Fibroblast of peridontal ligament (primary cell): ENCODE data around the gene KRTAP10-9.
"Not testable (repeated sequence)": the region's sequence is repeated elsewhere in the genome, so short reads cannot be mapped to it uniquely, and the experiment has no call there.

Source experiments
- DNase-seq: peaks from one replicate; pipeline ENCODE4 v3.0.0-alpha.2; 2010; ENCODE audit errors: extremely low read depth

Gene KRTAP10-9, protein sequence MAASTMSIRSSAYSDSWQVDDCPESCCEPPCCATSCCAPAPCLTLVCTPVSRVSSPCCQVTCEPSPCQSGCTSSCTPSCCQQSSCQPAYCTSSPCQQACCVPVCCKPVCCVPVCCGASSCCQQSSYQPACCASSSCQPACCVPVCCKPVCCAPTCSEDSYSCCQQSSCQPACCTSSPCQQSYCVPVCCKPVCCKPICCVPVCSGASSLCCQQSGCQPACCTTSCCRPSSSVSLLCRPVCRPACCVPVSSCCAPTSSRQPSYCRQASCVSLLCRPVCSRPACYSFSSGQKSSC

DNA sequence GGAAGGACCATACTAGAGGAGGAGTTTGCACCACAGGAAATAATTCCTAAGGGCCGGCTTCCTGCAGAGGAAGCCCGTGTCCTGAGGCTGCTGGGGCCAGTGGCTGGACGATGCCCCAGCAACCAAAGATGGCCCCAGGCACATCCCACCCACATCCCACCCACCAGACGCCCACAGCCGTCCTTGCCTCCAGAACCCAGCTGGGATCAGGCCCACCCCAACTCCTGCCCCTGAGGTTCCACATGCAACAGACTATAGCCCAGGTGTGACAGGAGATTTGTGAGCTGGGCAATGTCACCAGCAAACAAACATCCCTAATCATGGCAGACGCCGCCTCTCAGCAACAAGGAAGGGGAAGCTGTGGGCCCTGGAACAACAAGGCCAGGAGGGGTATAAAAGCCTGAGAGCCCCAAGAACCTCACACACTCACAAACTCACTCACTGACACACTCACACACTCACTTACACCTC is at the start of gene KRTAP10-9:
KRTAP10-9 (plus strand) TSS at position 421 of the 471 bp plus-strand sequence. CDS start 79 bp downstream, outside the sequence.
- DNase-seq, result no peak

DNA sequence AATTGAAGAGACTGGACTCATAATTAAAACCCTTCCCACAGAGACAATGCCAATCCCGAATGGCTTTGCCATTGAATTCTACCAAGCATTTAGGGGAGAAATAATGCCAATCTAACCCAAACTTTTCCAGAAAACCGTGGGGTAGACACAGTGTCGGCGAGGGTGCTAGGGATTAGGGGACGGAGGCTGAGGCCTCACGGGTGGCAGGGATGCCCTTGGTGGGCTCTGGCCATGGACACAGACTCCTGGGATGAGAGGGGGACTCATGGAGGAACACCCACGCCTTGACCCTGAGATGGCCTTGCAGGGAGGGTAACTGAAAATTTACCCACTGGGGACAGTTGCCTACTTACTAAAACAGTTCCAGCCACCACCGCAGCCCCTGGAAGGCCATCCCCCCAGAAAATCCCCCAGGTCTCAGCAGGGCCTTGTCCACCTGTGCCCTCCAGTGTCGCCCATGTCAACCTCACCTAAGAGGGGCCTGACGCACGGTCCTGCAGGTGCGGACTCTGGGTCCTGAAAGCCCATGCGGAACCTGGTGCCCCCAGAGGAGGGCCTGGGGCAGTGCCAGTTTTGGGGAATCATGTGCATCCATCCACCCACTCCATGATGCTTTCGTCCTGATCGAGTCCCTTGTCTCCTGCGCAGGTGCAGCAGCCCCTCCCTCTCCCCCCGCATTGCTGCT is 48.4 kb upstream of the KRTAP10-9 start:
- DNase-seq, result no peak

DNA sequence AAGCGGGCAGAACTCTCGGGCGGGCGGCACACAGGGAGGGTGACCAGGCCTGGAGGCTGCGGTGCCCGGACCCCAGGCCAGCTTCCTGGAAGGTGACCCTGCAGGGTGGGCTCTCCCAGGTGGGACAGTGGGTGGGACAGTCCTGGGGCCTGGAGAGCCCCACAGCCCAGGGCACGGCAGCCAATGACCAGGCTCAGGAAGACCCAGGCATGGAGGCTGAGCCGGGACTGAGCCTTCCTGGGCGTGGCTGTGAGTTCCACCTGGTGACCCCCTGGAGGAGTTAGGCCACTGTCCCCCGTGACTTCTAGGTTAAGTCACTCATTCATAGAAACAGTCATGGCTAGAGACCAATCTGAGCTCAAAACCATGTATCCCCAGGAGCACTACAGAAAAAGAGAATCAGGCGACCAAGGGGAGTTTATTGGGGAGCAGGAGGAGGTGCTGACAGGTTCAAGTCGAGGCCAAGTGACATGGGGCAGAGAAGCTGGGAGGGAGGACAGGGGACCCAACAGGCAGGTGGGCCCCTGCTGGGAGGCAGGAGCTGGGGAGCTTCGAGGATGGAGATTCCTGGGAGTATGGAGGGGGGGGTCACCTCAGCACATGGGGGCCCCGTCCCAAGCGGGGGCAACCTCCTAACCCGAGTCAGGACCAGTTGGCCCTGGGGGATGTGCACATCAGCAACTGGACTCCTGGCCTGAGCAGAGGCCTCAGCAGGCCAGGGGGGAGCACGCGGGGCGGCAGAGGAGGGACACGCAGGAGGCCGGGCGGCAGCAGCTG is 47.6 kb upstream of the KRTAP10-9 start:
- no peak for DNase-seq

DNA sequence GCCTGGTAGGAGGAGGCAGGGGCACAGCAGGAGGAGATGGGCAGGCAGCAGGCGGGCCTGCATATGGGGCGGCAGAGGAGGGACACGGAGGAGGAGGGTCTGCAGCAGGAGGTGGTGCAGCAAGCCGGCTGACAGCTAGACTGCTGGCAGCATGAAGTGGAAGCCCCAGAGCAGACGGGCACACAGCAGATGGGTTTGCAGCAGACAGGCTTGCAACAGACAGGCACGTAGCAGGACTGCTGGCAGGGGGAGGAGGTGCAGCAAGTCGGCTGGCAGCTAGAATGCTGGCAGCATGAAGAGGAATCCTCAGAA is 47.1 kb upstream of the KRTAP10-9 start:
- DNase-seq, result no peak

DNA sequence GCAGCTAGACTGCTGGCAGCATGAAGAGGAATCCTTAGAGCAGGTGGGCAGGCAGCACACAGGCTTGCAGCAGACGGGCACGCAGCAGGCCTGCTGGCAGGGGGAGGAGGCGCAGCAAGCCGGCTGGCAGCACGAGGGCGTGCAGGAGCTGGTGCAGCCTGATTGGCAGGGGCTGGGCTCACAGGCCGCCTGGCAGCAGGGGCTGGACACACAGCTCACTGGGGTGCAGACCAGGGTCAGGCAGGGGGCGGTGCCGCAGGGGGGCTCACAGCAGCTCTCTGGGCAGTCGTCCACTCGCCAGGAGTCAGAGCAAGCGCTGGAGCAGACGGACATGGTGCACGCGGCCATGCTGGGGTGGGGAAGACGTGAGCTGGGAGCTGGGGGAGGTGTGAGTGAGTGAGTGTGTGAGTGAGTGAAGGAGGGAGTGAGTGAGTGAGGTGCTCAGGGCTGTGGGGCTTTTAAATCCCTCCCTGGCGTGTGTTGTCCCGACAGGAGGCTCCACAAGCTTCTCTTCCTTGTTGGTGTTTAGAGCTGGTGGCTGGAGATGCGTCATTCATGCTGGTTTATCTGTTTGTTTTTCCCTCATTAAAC is 46.6 kb upstream of the KRTAP10-9 start, which contains the start of gene KRTAP10-5:
KRTAP10-5 (minus strand) TSS at position 374 of the 591 bp plus-strand sequence; CDS start at position 348, 26 bp downstream.
- DNase-seq, result not testable (repeated sequence)

DNA sequence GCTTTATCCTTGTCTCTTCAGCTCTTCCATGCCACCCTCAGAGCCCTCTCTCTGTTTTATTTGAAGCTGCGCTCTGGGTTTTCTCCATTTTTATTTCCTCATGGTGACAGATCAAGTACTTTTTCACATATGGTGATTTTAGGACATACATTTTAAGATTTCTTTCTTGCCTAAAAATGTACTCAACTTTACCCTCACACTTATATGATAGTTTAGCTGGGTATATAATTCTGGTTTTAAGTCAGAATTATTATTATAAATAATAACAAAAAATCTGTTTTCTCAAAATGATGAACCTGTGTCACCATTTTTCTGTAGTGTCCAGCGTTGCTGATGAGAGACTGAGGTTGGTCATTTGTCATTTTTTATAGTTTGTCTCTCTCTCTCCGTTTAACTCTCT is 45.7 kb upstream of the KRTAP10-9 start:
- no peak for DNase-seq

DNA sequence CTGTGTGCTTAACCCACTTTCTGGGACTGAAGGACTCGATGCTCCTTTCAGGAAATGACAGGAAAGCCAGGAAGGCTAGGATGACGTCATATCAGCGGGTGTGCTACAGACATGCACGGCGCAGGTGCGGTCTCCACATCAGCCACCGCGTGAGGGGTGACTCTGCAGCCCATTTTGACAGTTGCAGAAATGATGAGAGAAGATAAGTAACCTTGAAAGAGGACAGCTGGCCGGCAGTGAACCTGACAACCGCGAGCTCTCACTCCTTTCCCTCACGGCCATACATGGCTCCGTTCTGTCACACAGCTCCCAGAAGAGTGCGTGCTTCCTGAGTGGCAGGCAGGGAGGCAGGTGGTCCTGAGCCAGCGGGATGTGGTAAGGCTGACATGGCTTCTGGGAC is 44.8 kb upstream of the KRTAP10-9 start:
- DNase-seq, result no peak

DNA sequence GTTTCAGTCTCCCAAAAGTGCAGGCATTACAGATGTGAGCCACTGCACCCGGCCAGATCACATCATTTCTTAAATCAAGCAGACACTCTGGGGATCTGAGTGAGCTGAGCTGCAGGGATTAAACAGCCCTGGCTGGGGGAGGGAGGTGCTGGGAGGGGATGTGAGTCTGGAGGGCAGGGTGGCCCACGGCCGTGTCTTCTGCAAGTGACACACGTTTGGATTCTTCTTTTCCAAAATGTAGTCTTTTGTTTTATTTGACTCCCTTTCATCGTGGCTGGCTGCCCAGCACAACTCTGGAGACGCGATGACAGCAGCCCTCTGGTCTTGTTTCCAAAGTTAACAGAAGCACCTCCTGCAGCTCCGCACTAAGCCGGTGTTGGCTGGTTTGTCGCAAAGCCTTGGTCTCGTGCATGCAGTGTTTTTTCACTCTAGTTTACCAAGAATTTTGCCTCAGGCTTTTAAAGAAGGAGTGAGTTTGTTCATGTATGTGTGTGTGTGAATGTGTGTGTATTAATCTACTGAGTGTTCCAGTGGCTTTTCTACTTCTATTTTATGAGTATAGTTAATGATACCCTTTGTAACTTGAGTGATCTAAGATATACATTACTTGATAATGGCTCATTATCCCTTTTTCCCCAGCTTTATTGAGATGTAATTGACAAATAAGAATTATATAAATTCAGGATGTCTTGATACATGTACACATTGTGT is 43.6 kb upstream of the KRTAP10-9 start:
- DNase-seq, result no peak

DNA sequence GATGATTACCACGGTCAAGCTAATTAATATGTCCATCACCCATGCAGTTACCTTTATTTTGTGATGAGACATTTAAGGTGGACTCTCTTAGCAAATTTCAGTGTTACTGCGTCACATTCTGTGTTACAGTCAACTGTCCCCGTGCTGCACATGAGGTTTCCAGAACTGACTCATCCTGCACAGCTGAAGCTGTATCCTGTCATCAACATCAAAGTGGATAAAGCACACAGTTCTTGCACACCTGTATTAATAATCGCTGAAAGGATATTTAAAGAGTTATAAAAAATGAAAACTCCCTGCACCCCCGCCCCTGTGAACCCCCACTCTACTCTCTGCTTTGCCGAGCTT is 43.1 kb upstream of the KRTAP10-9 start:
- DNase-seq, result no peak

DNA sequence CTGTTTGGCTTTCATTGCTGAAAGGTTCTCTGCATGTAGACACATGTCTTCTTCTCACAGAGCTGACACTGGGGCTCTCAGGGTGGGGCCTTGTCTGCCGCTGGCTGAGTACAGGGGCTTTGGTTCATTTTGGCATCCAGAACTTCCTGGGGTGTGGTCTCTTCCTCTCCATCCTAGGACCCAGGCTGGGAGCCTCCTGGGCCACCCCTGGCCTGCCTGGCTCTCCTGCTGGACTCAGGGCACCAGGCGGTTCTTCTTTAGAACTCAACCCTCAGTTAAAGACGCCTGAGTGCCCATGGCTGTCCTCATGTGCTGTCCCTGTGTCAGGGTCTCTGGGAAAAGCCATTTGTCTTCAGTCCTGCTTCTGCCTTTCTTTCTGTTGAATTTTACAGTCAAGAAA is 41.0 kb upstream of the KRTAP10-9 start:
- no peak for DNase-seq

DNA sequence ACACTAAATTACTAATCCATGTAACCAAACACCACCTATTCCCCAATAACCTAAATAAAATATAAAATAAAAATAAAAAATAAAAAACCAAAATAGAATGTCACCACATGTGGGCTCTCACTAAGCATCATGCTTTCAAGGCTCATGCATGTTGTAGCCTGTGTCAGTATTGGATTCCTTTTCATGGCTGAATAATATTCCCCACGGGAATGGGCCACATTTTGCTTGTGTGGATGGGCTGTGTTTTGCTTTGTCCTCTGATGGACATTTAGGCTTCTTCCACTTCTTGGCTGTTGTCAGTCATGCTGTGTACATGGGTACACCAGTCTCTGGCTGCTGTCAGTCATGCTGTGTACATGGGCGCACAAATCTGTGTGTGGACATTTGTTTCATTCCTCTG is 37.8 kb upstream of the KRTAP10-9 start:
- DNase-seq, result no peak

DNA sequence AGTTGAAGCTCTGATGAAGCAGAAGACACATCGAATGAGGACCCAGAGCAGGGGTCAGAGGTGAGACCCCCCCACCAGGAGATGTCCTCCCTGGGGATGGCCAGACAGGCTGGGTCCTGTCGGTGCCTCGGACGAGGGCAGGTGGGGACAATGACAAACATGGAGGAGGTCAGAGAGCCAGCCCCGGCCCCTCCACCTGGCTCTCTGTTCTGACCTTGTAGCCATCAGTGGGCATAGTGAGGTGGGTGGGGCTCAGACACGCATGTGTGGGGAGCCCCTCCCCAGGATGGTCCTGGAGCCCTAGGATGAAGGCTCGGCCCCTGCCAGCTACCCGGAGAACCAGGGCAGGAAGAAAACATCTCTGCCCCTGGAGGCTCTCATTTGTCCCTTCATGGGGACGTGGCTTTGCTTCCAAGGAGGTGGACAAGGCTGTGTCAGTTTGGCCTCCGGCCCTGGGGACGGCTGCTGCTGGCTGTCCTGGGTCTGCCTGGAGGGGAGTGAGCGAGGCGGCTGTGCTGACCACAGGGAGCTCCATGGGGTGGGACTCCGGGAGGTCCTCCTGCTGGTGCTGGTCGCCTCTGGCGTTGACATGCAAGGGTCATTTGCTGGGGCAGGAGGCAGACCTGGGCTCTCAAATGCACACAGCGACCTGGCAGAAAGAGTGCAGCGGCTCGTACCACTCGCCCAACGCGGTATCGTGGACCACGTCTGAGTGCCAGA is 37.1 kb upstream of the KRTAP10-9 start:
- DNase-seq, result no peak

DNA sequence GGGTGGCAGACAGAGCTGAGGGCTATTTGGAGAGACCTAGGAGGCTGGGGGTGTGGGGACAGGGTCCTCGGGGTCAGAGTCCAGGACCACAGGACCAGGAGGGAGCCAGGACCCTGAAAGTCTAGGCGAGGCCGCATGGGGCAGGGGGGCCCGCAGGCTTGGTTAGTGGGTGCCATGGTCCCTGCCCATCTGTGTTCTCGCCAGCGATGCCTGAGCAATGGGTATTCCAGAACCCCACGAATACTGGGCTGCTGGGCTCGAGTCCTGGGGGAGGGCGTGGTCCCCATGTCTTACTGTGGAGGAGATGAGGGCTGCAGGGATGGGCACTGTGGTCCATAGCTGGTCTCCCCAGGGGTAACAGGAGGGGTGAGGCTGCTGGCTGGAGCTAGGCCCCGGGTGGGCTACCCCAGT is 36.6 kb upstream of the KRTAP10-9 start:
- DNase-seq, result no peak

DNA sequence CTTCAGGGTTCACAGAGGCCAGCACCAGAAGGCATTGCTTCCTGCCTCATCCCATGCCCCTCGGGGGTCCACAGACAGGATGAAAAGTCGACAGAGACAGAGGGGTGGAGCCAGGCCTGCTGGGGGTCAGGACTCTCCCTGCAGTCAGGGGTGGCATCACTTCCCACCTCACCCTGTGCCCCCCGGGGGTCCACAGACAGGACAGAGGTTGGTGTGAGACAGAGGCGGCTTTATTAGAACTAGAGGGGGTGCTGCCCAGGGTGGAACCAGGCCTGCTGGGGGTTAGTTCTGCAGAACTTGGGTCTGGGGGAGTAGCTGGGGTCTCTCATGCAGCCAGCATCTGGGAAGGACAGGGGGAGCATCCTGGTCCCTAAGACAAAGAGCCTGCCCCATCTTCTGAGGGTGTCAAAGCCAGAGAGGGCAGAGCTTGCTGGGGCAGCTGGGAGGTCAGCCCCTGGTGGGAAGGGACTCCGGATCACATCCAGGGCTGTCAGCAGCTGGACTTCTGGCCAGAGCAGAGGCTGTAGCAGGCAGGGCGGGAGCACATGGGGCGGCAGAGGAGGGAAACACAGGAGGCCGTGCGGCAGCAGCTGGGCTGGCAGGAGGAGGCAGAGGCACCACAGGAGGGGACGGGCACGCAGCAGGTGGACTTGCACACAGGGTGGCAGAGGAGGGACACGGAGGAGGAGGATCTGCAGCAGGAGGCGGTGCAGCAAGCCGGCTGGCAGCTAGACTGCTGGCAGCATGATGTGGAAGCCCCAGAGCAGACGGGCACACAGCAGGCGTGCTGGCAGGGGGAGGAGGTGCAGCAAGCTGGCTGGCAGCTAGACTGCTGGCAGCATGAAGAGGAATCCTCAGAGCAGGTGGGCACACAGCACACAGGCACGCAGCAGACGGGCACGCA is 35.7 kb upstream of the KRTAP10-9 start:
- DNase-seq, result not testable (repeated sequence)

DNA sequence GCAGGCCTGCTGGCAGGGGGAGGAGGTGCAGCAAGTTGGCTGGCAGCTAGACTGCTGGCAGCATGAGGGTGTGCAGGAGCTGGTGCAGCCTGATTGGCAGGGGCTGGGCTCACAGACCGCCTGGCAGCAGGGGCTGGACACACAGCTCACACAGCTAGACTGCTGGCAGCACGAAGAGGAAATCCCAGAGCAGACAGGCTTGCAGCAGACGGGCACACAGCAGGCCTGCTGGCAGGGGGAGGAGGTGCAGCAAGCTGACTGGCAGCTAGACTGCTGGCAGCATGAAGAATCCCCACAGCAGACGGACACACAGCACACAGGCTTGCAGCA is 35.1 kb upstream of the KRTAP10-9 start:
- DNase-seq, result not testable (repeated sequence)

DNA sequence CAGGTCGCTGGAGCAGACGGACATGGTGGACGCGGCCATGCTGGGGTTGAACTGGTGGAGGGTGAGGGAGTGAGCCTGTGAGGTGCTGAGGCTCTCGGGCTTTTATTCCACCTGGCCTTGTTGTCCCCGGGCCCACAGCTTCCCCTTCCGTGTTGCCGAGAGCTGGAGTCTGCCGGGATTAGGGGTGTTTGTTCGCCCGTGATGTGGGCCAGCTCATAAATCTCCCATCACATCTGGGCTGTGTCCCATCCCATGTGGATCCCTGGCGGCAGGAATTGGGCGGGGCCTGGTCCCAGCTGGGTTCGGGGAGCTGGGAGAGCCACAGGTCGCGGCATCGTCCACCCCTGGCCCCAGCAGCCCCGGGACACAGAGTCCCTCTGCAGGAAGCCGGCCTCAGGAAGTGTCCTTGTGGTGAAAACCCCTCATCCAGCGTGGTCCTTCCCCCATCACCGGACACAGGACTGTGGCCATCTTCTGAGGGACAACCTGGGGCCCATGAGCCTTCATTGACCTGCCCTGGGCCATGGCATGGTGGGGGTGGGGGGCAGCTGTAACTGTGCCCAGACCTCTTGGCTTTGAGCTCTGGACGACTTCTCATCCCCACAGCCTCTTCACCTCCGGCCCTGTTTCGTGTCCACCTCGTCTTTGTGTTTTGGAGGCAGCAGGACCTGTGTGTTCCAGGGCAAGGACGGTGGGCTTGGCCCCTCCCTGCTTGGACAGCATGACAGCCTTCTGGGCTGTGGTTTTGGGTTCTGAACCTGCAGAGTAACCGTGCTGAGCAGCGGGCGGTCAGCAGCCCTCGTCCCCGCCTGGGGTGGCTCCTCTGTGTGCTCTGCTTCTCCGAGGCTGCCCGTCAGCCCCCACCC is 34.2 kb upstream of the KRTAP10-9 start, which contains the start of gene KRTAP10-6:
KRTAP10-6 (minus strand) TSS at position 60 of the 866 bp plus-strand sequence; CDS start at position 39, 21 bp downstream.
- no peak for DNase-seq

DNA sequence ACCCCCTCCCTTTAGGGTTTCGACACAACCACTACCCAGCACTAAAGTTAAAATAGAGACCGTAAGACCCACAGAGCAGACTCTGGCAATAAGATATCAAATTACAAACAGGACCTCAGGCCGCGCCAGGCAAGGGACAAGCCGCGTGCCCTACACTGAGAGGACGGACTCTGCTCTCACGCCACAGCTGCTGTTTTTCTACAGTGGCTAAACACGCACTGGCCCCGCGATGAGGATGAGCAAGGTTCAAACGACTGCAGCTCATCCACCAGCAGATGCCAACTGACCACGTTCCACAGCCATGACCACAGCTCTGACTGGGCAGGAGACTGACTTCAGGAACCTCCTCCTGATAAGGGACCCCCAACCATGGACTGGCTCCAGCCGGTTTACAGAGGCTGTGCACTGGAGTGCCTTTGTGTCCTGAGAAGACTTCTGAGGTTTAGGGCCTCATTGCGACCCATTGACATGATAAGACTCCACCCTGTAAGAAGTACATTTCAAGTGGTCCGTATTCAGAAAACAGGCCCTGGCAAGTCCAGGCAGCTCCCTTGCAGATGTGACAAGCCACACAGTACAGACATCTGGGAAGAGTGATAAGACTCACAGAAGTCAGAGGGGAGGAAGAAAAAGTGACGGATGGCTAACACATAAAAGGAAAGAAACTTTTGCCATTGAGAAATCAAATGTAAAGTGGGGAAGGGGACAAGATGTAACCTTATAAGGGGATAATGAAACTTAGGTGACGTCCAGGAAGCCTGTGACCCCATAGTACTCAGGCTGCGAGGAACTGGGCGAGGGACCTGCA is 33.1 kb upstream of the KRTAP10-9 start:
- no peak for DNase-seq

DNA sequence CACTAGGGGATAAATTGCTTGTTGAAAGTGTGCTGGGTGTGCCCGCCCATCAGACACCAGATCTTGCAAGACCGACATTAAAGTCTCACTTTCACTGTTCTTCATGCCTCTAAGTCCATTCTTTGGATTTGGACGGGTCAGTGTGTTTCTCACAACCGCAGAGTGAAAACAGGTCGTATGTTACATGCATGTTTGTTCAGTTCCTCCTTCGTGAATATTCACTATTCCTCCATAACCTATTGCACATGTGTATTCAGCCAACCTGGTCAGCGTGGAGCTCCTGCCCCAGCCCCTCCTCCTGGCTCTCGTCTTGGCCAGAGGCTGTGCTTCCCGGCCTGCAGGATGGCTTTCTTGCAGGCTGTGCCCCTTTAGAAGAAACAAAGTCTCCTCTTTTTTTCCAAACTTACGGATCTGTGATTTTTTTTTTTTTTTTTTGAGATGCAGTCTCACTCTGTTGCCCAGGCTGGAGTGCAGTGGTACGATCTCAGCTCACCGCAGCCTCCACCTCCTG is 32.4 kb upstream of the KRTAP10-9 start:
- no peak for DNase-seq
